PC-9 (cell line): Measurements from ENCODE around the gene MMP12.

Source experiments
- CTCF ChIP-seq: fragments of 200-600 bp; sonication (generic); conservative IDR thresholded peaks from 2 replicates; pipeline ENCODE4 v1.6.1; 2017; ENCODE audit warnings: mixed run types, antibody characterized with exemption, mild to moderate bottlenecking, moderate library complexity
- EZH2 ChIP-seq: fragments of 200-600 bp; sonication (generic); IDR thresholded peaks from 2 replicates; pipeline ENCODE4 v1.8.0; 2017; ENCODE audit warnings: antibody characterized with exemption, low read depth

- no peak for TF ChIP-seq CTCF
- no peak for TF ChIP-seq EZH2
Measured at GRCh38 chr11:102882389-102883024, 7.7 kb upstream of the MMP12 start.
